H1 (cell line): ENCODE measurements around the gene PDPK1. TPM values are rescaled to one million over a fixed set of nuclear protein-coding genes. Genes with fewer than 3 reads are reported as not detected.

ENCODE experiments used
- CTCF ChIA-PET: fragments of 300-600 bp; sonication (Branson Sonifier 250); formaldehyde crosslinking; loops from one replicate; lab custom pipeline; 2021; ENCODE audit not compliant: partially characterized antibody; lab: Charles Lee
- POLR2A ChIA-PET: fragments of 300-600 bp; sonication (Branson Sonifier 250); formaldehyde crosslinking; loops from one replicate; lab custom pipeline; 2021; ENCODE audit warnings: inconsistent platforms; ENCODE audit not compliant: partially characterized antibody; lab: Charles Lee
- DNase-seq, 2 experiments: peaks; one replicate each; pipeline versions ENCODE4 v3.0.0 to v3.0.0-alpha.2; 2010 to 2022; ENCODE audit warnings: low spot score in 2 of 2, low read depth in 1 of 2, mixed read lengths in 1 of 2
- FAIRE-seq: peaks from 2 replicates; lab custom pipeline; 2011; peaks lifted over from hg19 to GRCh38; lab: Jason Lieb, UNC
- H2AFZ ChIP-seq: 2 replicates; pipeline ENCODE4 v1.8.1; 2012; ENCODE audit warnings: low read length, inconsistent platforms
- H2AK5ac ChIP-seq: 2 replicates; pipeline ENCODE4 v1.6.1; 2013; ENCODE audit warnings: low read depth, low read length
- H2BK120ac ChIP-seq: replicated peaks from 2 replicates; pipeline ENCODE3; 2013; ENCODE audit warnings: low read depth, low read length, inconsistent platforms
- H2BK12ac ChIP-seq: 2 replicates; pipeline ENCODE4 v1.6.1; 2013; ENCODE audit warnings: low read depth, low read length
- H2BK15ac ChIP-seq: 2 replicates; pipeline ENCODE4 v1.6.1; 2013; ENCODE audit warnings: low read length
- H2BK20ac ChIP-seq: 2 replicates; pipeline ENCODE4 v1.6.1; 2013; ENCODE audit warnings: low read length
- H2BK5ac ChIP-seq: 2 replicates; pipeline ENCODE4 v1.6.1; 2013; ENCODE audit warnings: low read depth, low read length
- H3K14ac ChIP-seq: 2 replicates; pipeline ENCODE4 v1.6.1; 2013; ENCODE audit warnings: inconsistent platforms; ENCODE audit not compliant: insufficient read length
- H3K18ac ChIP-seq: 2 replicates; pipeline ENCODE4 v1.6.1; 2013; ENCODE audit warnings: low read length; ENCODE audit errors: extremely low read depth
- H3K23ac ChIP-seq: 2 replicates; pipeline ENCODE4 v1.6.1; 2013; ENCODE audit warnings: inconsistent platforms; ENCODE audit not compliant: insufficient read length
- H3K23me2 ChIP-seq: 2 replicates; pipeline ENCODE4 v1.6.1; 2013; ENCODE audit warnings: low read depth, low read length
- H3K27ac ChIP-seq: 2 replicates; pipeline ENCODE4 v1.6.1; 2011; ENCODE audit warnings: low read depth, low read length, inconsistent platforms
- H3K27me3 ChIP-seq, 4 experiments: replicated peaks in 1 of 4; 1 replicate in 1 of 4; 2 replicates in 3 of 4; pipeline versions ENCODE4 v1.6.1 to v1.8.1; 2011 to 2013; ENCODE audit warnings: low read length in 3 of 4, mild to moderate bottlenecking in 3 of 4, inconsistent platforms in 2 of 4, mixed read lengths in 2 of 4, moderate library complexity in 1 of 4; ENCODE audit not compliant: control insufficient read depth in 3 of 4, insufficient read depth in 3 of 4; ENCODE audit errors: extremely low read depth in 1 of 4
- H3K36me3 ChIP-seq, 4 experiments: 2 replicates each; pipeline versions ENCODE4 v1.6.1 to v1.8.1; 2011 to 2013; ENCODE audit warnings: mild to moderate bottlenecking in 4 of 4, low read length in 3 of 4, moderate library complexity in 2 of 4, control low read depth in 1 of 4, inconsistent platforms in 1 of 4; ENCODE audit not compliant: insufficient read depth in 4 of 4, control insufficient read depth in 2 of 4
- H3K4ac ChIP-seq: replicated peaks from 2 replicates; pipeline ENCODE3; 2013; ENCODE audit warnings: low read length, low read depth, mixed read lengths, inconsistent platforms; ENCODE audit not compliant: insufficient read length
- H3K4me1 ChIP-seq, 4 experiments: replicated peaks in 1 of 4; 1 replicate in 1 of 4; 2 replicates in 3 of 4; pipeline versions ENCODE4 v1.6.1 to v1.8.1; 2011 to 2013; ENCODE audit warnings: low read length in 3 of 4, inconsistent platforms in 2 of 4, mixed read lengths in 1 of 4; ENCODE audit not compliant: insufficient read depth in 4 of 4, control insufficient read depth in 3 of 4
- H3K4me2 ChIP-seq, 2 experiments: 2 replicates each; pipeline versions ENCODE4 v1.6.1 to v1.8.1; 2011 to 2013; ENCODE audit warnings: low read depth in 2 of 2, low read length in 2 of 2, control low read depth in 1 of 2, inconsistent platforms in 1 of 2, mild to moderate bottlenecking in 1 of 2; ENCODE audit not compliant: insufficient read depth in 1 of 2
- H3K4me3 ChIP-seq, 4 experiments: fragments of 200-600, 300-600 bp in 1 of 4; sonication (generic), shearing (Covaris generic), sonication (Bioruptor Twin) in 1 of 4; 2 replicates each; pipeline versions ENCODE4 v1.5.1 to v1.8.1; 2011 to 2016; ENCODE audit warnings: low read length in 4 of 4, low read depth in 3 of 4, control low read depth in 2 of 4, inconsistent platforms in 2 of 4, mild to moderate bottlenecking in 2 of 4, mixed read lengths in 1 of 4, moderate library complexity in 1 of 4; ENCODE audit not compliant: insufficient read depth in 2 of 4; ENCODE audit errors: extremely low read depth in 1 of 4
- H3K56ac ChIP-seq: replicated peaks from 2 replicates; pipeline ENCODE3; 2013; ENCODE audit warnings: low read depth, mild to moderate bottlenecking, mixed read lengths, low read length, inconsistent platforms; ENCODE audit not compliant: insufficient read length
- H3K79me1 ChIP-seq: 2 replicates; pipeline ENCODE4 v1.6.1; 2013; ENCODE audit warnings: low read depth, low read length, control low read depth
- H3K79me2 ChIP-seq, 2 experiments: 2 replicates each; pipeline versions ENCODE4 v1.6.1 to v1.8.1; 2012 to 2013; ENCODE audit warnings: low read length in 2 of 2, mild to moderate bottlenecking in 2 of 2, inconsistent platforms in 1 of 2; ENCODE audit not compliant: insufficient read depth in 2 of 2, control insufficient read depth in 1 of 2
- H3K9ac ChIP-seq, 4 experiments: replicated peaks in 1 of 4; 1 replicate in 1 of 4; 2 replicates in 3 of 4; pipeline versions ENCODE4 v1.6.1 to v1.8.1; 2011 to 2013; ENCODE audit warnings: low read depth in 3 of 4, low read length in 3 of 4, control low read depth in 2 of 4, mild to moderate bottlenecking in 2 of 4, moderate library complexity in 2 of 4, inconsistent platforms in 1 of 4; ENCODE audit errors: extremely low read depth in 1 of 4
- H3K9me3 ChIP-seq, 2 experiments: 2 replicates each; pipeline versions ENCODE4 v1.6.1 to v1.8.1; 2012 to 2013; ENCODE audit warnings: mild to moderate bottlenecking in 2 of 2, moderate library complexity in 2 of 2, control low read depth in 1 of 2, inconsistent platforms in 1 of 2, low read depth in 1 of 2, low read length in 1 of 2, mixed read lengths in 1 of 2; ENCODE audit not compliant: insufficient read depth in 2 of 2
- H4K20me1 ChIP-seq, 2 experiments: replicated peaks in 1 of 2; 2 replicates each; pipeline versions ENCODE3 to v1.8.1; 2011 to 2013; ENCODE audit warnings: inconsistent platforms in 2 of 2, low read length in 2 of 2, mild to moderate bottlenecking in 1 of 2; ENCODE audit not compliant: insufficient read depth in 2 of 2, control insufficient read depth in 1 of 2
- H4K5ac ChIP-seq: 2 replicates; pipeline ENCODE4 v1.6.1; 2013; ENCODE audit warnings: low read length, low read depth, mixed read lengths, inconsistent platforms; ENCODE audit not compliant: insufficient read length
- H4K8ac ChIP-seq: 2 replicates; pipeline ENCODE4 v1.8.0; 2013; ENCODE audit warnings: mild to moderate bottlenecking, moderate library complexity, low read length, inconsistent platforms; ENCODE audit not compliant: insufficient read depth; ENCODE audit errors: extremely low read depth
- H4K91ac ChIP-seq: replicated peaks from 2 replicates; pipeline ENCODE3; 2013; ENCODE audit warnings: low read length, mixed read lengths, inconsistent platforms; ENCODE audit not compliant: insufficient read length
- CBX5 ChIP-seq: fragments of 300-800, 300-1000 bp; sonication (generic); IDR thresholded peaks from 2 replicates; pipeline ENCODE4 v1.7.1; 2016; ENCODE audit warnings: antibody characterized with exemption, low read length, low read depth
- CEBPB ChIP-seq: IDR thresholded peaks from 2 replicates; pipeline ENCODE4 v1.6.1; 2012; ENCODE audit warnings: low read depth, low read length
- CHD1 ChIP-seq: IDR thresholded peaks from 2 replicates; pipeline ENCODE4 v1.6.1; 2012; ENCODE audit warnings: low read depth, low read length, improper control_type of control experiment
- HDAC6 ChIP-seq: IDR thresholded peaks from one replicate; pipeline ENCODE4 v1.7.1; 2012; ENCODE audit warnings: low read depth, mild to moderate bottlenecking, inconsistent platforms, low read length, moderate library complexity
- RNF2 ChIP-seq: fragments of 200-900, 300-1000 bp; sonication (generic); IDR thresholded peaks from 2 replicates; pipeline ENCODE4 v1.7.1; 2016; ENCODE audit warnings: borderline replicate concordance, low read depth, mild to moderate bottlenecking, antibody characterized with exemption, low read length; ENCODE audit not compliant: poor library complexity, severe bottlenecking; ENCODE audit errors: missing control alignments
- SP4 ChIP-seq: IDR thresholded peaks from 2 replicates; pipeline ENCODE4 v1.6.1; 2012; ENCODE audit warnings: low read length, inconsistent platforms
- TEAD4 ChIP-seq: IDR thresholded peaks from 2 replicates; pipeline ENCODE4 v1.6.1; 2012; ENCODE audit warnings: low read depth, low read length, inconsistent platforms, mixed read lengths
- WGBS, 2 experiments: shearing (Covaris generic) in 1 of 2; methylation state at CpG; one replicate each; pipeline versions ENCODE4 v1.1.6 to v1.1.7; 2013 to 2015; ENCODE audit warnings: low lambda C conversion rate in 2 of 2, mixed read lengths in 2 of 2, inconsistent platforms in 1 of 2, low coverage in 1 of 2, missing lambda C conversion rate in 1 of 2; ENCODE audit not compliant: insufficient replicate concordance in 2 of 2, insufficient coverage in 1 of 2, insufficient read length in 1 of 2; ENCODE audit errors: extremely low coverage in 1 of 2, missing lambda C conversion rate in 1 of 2; 5-methylcytosine and 5-hydroxymethylcytosine counted together
- polyA plus RNA-seq, 7 experiments: library from polyadenylated mRNA; depleted of rRNA in 3 of 7; stranded (reverse) in 5 of 7; unstranded in 2 of 7; fragments of >200 nt in 5 of 7; fragments of 200-250 nt in 2 of 7; gene quantifications; 1 replicate in 5 of 7; 2 replicates in 1 of 7; 4 replicates in 1 of 7; pipeline versions ENCODE4 v1.2.1 to v1.2.3, GENCODE V29; 2011 to 2013; ENCODE audit warnings: missing spikeins in 2 of 7, mixed read lengths in 2 of 7
- total RNA-seq: library from RNA; stranded (reverse); fragmentation: NEBNext Ultra II Directional; extraction: Animal tissue kit (Norgen Biotek cat#: 25700); gene quantifications from 2 replicates; pipeline ENCODE4 v1.2.1, GENCODE V29; 2021

PDPK1 gene
- total and polyA plus RNA-seq, 2 of the 8 experiments (the other 6 are each of a cell fraction or from before 2014, with no cell fraction given) = 17.1 to 27.8 TPM

- FAIRE-seq (no peak), DNase-seq (no peak)
- Histone ChIP-seq H3K4me3 (no peak overlapping the region), H2BK12ac (no peak overlapping the region), H3K18ac (no peak overlapping the region), H3K23me2 (no peaks in the 10 kb centered on the region), H4K91ac (no peak overlapping the region), H3K9ac (no peak overlapping the region), H3K4ac (no peak overlapping the region), H3K27me3 (no peaks in the 10 kb centered on the region), H3K4me1 (peaks cover 0 to 3% (median 0%) of the 10 kb centered on the region in 4 experiments; a peak in 1 of 7 replicates), H3K23ac (no peak overlapping the region), H4K20me1 (peaks cover 0 to 17% of the 10 kb centered on the region in 2 experiments), H3K9me3 (no peaks in the 10 kb centered on the region)
- POLR2A ChIA-PET = interaction anchor here (1.0 to 1.6 kb wide), 3 partner anchors 13 to 113 kb away, joined by 3 read pairs; partner anchors contain the start of gene TEDC2
- 92% methylated on average over 21 of the region's 23 CpGs; no CpG with 5 or more reads in 1 of the 2 experiments for WGBS, 2 experiments
- TF ChIP-seq CBX5 (no peak), RNF2 (no peak), SP4 (no peak), HDAC6 (no peak), TEAD4 (no peak), CEBPB (no peak), CHD1 (no peak)
- TF ChIP-seq, all 59 proteins: peak for 0
- Histone ChIP-seq H2AFZ (no peak overlapping the region), H4K8ac (no peak overlapping the region), H2AK5ac (no peak overlapping the region), H2BK15ac (no peak overlapping the region), H3K4me2 (no peak overlapping the region), H3K79me1 (peaks cover 2% of the 10 kb centered on the region; the same call in 1 of the 2 replicates), H4K5ac (no peak overlapping the region), H3K36me3 (no peaks in the 10 kb centered on the region), H3K79me2 (0 out of 4 replicates have a peak, but pooled peaks cover 0 to 2% of the 10 kb centered on the region in 2 experiments), H2BK120ac (no peak overlapping the region), H3K27ac (no peak overlapping the region), H2BK20ac (no peak overlapping the region), H3K14ac (no peak overlapping the region), H2BK5ac (peak overlapping the region; percentile 9; the same call in 1 of the 2 replicates), H3K56ac (no peak overlapping the region)
- CTCF ChIA-PET = interaction anchor here (0.7 to 1.5 kb wide), 4 partner anchors 8 to 220 kb away, joined by 3 to 5 read pairs (median 4); no protein-coding TSS in a partner anchor
These were observed 47.4 kb upstream of the PDPK1 start for GRCh38 chr16:2490190-2491105.
